GM18907 (cell line): Measurements from ENCODE around the gene NF1.
"Not testable (repeated sequence)": the region's sequence is repeated elsewhere in the genome, so short reads cannot be mapped to it uniquely, and the experiment has no call there.

Experiments
- ATAC-seq: cut with Tn5 transposase; IDR thresholded peaks from one replicate; pipeline ENCODE4 v1.9.1; 2021; ENCODE audit warnings: mild to moderate bottlenecking, moderate library complexity; ENCODE audit not compliant: unreplicated experiment

NF1 gene

DNA sequence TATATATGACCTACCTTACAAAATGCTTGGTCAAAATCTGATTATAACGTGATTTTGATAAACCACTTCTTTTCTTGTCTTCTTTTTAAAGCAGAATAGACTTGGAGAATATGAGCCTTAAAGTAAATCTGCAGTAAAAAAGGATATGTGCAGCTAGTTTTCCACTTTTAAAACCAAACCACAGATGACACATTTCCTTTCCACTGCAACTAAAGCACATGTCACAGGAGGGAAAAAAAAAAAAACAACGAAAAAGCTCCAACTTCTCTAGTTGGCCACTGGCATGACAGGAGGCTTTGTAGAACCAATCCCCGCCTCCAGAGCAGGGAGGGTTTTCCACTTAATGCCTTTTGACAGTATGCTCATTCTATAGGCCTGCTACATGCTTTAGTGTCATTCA lies 226.7 kb downstream of the NF1 start, which contains the start of gene EVI2A:
EVI2A (minus strand) TSS at position 142 of the 400 bp plus-strand sequence. CDS start 2,609 bp downstream, outside the sequence.
- ATAC-seq, result no peak

GRCh38 chr17:31321966-31322365 lies 227.2 kb downstream of the NF1 start:
- ATAC-seq, result no peak

- no peak for ATAC-seq
Observed at GRCh38 chr17:31323551-31323950, 228.8 kb downstream of the NF1 start.

- ATAC-seq, result no peak
Observed at GRCh38 chr17:31327534-31328159, 232.9 kb downstream of the NF1 start.

- no peak for ATAC-seq
Observed at GRCh38 chr17:31328160-31328535, 233.4 kb downstream of the NF1 start.

GRCh38 chr17:31329221-31329620 lies 234.4 kb downstream of the NF1 start:
- no peak for ATAC-seq

DNA sequence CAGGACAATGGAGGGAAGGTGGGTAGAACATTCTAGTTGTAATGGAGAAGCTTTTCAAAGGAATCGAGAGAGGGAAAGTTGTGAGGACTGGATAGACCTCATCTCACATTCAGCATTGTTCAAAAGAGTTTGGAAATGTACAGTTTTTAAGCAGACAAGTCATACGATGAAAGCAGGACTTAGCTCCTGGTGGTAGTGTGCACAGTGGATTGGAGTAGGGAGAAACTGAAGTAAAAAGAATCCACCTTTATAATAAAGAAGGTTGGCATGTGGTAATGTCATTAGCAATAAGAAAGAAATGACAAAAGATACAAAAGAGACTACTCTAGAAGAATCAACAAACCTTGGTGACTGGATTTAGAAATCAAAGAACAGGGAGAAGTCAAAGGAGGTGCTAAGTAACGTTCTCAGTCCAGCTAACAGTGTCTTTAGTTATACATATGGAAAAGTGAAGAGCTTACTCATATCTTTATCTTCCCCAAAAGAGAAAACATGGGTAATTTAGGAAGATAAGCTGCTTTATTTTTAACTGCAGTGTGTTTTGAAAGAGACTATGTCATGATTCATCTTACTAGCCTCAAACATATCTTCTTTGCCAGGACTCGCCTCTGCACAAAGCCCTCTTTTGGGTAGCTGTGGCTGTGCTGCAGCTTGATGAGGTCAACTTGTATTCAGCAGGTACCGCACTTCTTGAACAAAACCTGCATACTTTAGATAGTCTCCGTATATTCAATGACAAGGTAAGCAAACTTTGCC lies 245.3 kb downstream of the NF1 start:
- ATAC-seq, result no peak

DNA sequence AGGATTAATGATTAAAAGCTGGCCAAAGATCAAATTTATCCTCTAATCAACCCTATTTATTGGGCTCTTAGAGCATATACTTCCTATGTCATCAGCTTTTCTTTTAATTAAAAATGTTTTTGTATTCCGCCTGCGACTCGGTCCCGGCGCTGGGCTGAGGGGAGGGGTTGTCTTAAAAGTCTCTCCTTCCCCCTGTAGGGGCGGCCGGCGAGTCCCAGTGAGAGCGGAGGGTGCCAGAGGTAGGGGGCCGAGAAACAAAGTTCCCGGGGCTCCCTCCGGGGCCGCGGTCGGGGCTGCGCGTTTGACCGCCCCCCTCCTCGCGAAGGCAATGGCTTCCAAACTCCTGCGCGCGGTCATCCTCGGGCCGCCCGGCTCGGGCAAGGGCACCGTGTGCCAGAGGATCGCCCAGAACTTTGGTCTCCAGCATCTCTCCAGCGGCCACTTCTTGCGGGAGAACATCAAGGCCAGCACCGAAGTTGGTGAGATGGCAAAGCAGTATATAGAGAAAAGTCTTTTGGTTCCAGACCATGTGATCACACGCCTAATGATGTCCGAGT lies 250.5 kb downstream of the NF1 start:
- ATAC-seq, result not testable (repeated sequence)

- ATAC-seq, result no peak
Observed at GRCh38 chr17:31349454-31349853, 254.7 kb downstream of the NF1 start.

- no peak for ATAC-seq
Observed at GRCh38 chr17:31355935-31356334, 261.2 kb downstream of the NF1 start.

DNA sequence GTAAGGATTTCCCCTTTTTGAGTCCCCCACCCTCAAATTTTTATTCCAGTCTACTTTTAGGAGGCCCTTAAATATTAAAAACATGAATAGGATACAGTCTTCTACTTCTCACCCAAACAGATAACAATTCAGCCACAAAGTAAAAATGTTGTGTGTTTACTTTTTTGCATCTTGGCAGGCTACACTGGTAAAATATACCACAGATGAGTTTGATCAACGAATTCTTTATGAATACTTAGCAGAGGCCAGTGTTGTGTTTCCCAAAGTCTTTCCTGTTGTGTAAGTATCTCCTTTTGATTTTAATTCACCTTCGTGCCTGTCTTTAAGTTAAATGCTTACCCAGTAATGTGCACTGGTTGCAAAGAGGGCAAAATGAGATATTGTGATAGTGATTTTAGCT lies 262.3 kb downstream of the NF1 start:
- no peak for ATAC-seq

- ATAC-seq, result no peak
Observed at GRCh38 chr17:31357839-31358394, 263.1 kb downstream of the NF1 start.

- ATAC-seq, result no peak
Observed at GRCh38 chr17:31364012-31364411, 269.2 kb downstream of the NF1 start.

- ATAC-seq, result no peak
Observed at GRCh38 chr17:31366088-31366487, 271.3 kb downstream of the NF1 start.

- no peak for ATAC-seq
Observed at GRCh38 chr17:31369266-31369665, 274.5 kb downstream of the NF1 start.

- no peak for ATAC-seq
Observed at GRCh38 chr17:31371511-31372097, 276.8 kb downstream of the NF1 start.

DNA sequence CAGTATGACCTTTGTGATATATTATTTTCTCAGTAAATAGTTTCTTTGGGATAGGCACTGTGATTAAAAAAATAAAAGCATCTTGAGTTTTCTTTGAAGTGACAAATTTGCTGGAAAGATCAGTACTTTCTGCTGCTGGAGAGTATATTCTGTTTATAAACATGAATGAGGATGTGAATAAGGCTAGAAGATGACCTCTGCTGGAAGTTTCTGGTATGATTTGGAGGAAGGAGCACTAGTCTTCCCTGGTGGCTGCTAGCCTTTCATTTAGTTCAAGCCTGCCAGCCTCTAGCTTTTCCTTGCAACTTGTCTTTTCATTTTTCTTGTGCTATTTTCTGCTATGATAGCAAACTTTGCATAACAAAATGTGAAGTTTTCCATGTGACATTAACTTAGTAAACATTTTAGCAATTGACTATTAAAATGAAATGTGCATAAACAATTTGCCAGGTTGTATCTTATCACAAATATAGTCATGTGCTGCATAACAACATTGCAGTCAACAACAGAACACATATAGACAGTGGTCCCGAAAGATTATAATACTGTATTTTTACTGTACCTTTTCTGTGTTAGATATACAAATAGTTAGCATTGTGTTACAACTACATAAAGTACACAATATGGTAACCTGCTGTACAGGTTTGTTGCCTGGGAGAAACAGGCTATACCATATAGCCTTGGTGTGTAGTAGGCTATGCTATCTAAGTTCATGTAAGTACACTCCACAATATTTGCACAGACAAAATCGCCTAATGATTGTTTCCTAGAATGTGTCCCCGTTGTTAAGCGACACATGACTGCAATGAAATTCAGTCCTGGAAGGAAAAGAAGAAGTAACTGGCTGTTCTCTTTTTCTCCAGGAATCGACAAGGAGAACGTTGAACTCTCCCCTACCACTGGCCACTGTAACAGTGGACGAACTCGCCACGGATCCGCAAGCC lies 278.6 kb downstream of the NF1 start:
- ATAC-seq, result no peak

GRCh38 chr17:31374094-31374447 lies 279.3 kb downstream of the NF1 start:
- no peak for ATAC-seq

- no peak for ATAC-seq
Observed at GRCh38 chr17:31374503-31374902, 279.7 kb downstream of the NF1 start.

- ATAC-seq, result no peak
Observed at GRCh38 chr17:31378638-31379037, 283.9 kb downstream of the NF1 start.
